ENCODE data around the gene ABHD6. TPM values are rescaled to one million over a fixed set of nuclear protein-coding genes. Genes with fewer than 3 reads are reported as not detected.
A peak's percentile ranks its signal among the peaks of the same experiment; 100 is the strongest.
"Not testable (repeated sequence)": the region's sequence is repeated elsewhere in the genome, so short reads cannot be mapped to it uniquely, and the experiment has no call there.

Gene ABHD6
- total and polyA plus RNA-seq, 8 donors: 4.3 to 22.8 (median 8.0) TPM

GRCh38 chr3:58261954-58262666 lies 24.5 kb downstream of the ABHD6 start:
- WGBS, 5 donors: 83 to 89% (median 88%) methylated on average over 3 of the region's 3 CpGs
- Histone ChIP-seq H3K9me3 (no peaks in the 10 kb centered on the region), H3K4me3 (no peak overlapping the region), H3K27me3 (no peaks in the 10 kb centered on the region), H3K4me1 (no peaks in the 10 kb centered on the region), H3K27ac (no peak overlapping the region), H3K36me3 (peaks cover 10 to 43% (median 39%) of the 10 kb centered on the region in 4 donors)
- no peak for TF ChIP-seq POLR2AphosphoS5 (IDR thresholded peaks at IDR 0.05)
- TF ChIP-seq, protein P1, sequence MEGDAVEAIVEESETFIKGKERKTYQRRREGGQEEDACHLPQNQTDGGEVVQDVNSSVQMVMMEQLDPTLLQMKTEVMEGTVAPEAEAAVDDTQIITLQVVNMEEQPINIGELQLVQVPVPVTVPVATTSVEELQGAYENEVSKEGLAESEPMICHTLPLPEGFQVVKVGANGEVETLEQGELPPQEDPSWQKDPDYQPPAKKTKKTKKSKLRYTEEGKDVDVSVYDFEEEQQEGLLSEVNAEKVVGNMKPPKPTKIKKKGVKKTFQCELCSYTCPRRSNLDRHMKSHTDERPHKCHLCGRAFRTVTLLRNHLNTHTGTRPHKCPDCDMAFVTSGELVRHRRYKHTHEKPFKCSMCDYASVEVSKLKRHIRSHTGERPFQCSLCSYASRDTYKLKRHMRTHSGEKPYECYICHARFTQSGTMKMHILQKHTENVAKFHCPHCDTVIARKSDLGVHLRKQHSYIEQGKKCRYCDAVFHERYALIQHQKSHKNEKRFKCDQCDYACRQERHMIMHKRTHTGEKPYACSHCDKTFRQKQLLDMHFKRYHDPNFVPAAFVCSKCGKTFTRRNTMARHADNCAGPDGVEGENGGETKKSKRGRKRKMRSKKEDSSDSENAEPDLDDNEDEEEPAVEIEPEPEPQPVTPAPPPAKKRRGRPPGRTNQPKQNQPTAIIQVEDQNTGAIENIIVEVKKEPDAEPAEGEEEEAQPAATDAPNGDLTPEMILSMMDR (IDR thresholded peaks at IDR 0.05): no peak
- TF ChIP-seq POLR2A (IDR thresholded peaks at IDR 0.05): no peak
- no peak for TF ChIP-seq EP300 (IDR thresholded peaks at IDR 0.05)
- intact Hi-C loops (cut with DNase I; ENCODE audit: low total_unique reads): no loop called here
- no peak for DNase-seq

DNA sequence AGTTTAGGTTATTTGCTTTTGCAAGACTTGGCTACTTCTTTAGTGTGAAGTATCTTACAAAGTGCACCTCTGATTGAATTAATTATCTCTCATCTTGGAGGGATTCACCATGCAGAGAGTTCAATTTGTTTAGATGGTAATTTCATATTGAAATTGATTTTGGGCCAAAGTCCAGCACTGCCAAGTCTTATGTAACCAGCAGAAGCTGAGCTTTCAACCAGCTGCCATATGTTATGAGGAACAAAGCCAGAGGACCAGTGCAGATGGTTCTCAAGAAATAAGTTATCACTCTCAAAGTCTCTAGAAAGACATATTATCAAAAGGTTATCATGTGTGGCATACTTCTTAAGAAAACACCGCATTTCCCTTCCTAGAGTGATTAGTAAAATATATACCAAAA lies 29.0 kb downstream of the ABHD6 start:
- intact Hi-C loops (cut with DNase I; ENCODE audit: low total_unique reads): no loop called here
- 46 to 80% (median 59%) methylated on average over 1 of the region's 1 CpG for WGBS, 5 donors
- no peaks in the 10 kb centered on the region for H3K4me1 ChIP-seq
- H3K36me3 ChIP-seq: peaks cover 0 to 47% (median 43%) of the 10 kb centered on the region in 4 donors
- TF ChIP-seq, protein P1 (IDR thresholded peaks at IDR 0.05): no peak
- no peak for TF ChIP-seq POLR2AphosphoS5 (IDR thresholded peaks at IDR 0.05)
- TF ChIP-seq POLR2A (IDR thresholded peaks at IDR 0.05): no peak
- TF ChIP-seq EP300 (IDR thresholded peaks at IDR 0.05): no peak
- H3K9me3 ChIP-seq: no peaks in the 10 kb centered on the region
- no peaks in the 10 kb centered on the region for H3K27me3 ChIP-seq
- no peak overlapping the region for H3K4me3 ChIP-seq
- DNase-seq: peak in 1 of 2 donors; percentile 41
- H3K27ac ChIP-seq: no peak overlapping the region

- DNase-seq; H3K4me3 ChIP-seq; H3K27ac ChIP-seq; intact Hi-C loops (cut with DNase I; ENCODE audit: low total_unique reads); H3K4me1 ChIP-seq; H3K27me3 ChIP-seq; H3K9me3 ChIP-seq: not testable (repeated sequence)
- H3K36me3 ChIP-seq: peaks cover 0 to 47% (median 43%) of the 10 kb centered on the region in 4 donors
- 88 to 100% (median 96%) methylated on average over 1 of the region's 1 CpG for WGBS, 5 donors
Observed at GRCh38 chr3:58267543-58267942, 30.0 kb downstream of the ABHD6 start.

GRCh38 chr3:58269356-58269755 lies 31.8 kb downstream of the ABHD6 start:
- DNase-seq: no peak
- H3K36me3 ChIP-seq: peaks cover 0 to 58% (median 49%) of the 10 kb centered on the region in 4 donors
- no peak overlapping the region for H3K4me3 ChIP-seq
- 80 to 100% (median 96%) methylated on average over 1 to 2 of the region's 2 CpGs for WGBS, 5 donors
- peaks cover 0 to 5% (median 2%) of the 10 kb centered on the region in 4 donors for H3K4me1 ChIP-seq
- intact Hi-C loops (cut with DNase I; ENCODE audit: low total_unique reads): no loop called here
- TF ChIP-seq POLR2AphosphoS5 (IDR thresholded peaks at IDR 0.05): no peak
- no peaks in the 10 kb centered on the region for H3K27me3 ChIP-seq
- H3K9me3 ChIP-seq: no peaks in the 10 kb centered on the region
- no peak overlapping the region for H3K27ac ChIP-seq

- Histone ChIP-seq H3K27ac (no peak overlapping the region), H3K27me3 (no peaks in the 10 kb centered on the region), H3K9me3 (no peaks in the 10 kb centered on the region), H3K36me3 (peaks cover 6 to 69% (median 59%) of the 10 kb centered on the region in 4 donors), H3K4me1 (peaks cover 0 to 5% (median 2%) of the 10 kb centered on the region in 4 donors), H3K4me3 (no peak overlapping the region)
- no peak for DNase-seq
- TF ChIP-seq POLR2AphosphoS5 (IDR thresholded peaks at IDR 0.05): no peak
- TF ChIP-seq, protein P1 (IDR thresholded peaks at IDR 0.05): no peak
- no peak for TF ChIP-seq EP300 (IDR thresholded peaks at IDR 0.05)
- no peak for TF ChIP-seq POLR2A (IDR thresholded peaks at IDR 0.05)
- 88 to 98% (median 96%) methylated on average over 2 of the region's 2 CpGs for WGBS, 5 donors
- intact Hi-C loops (cut with DNase I; ENCODE audit: low total_unique reads): no loop called here
Observed at GRCh38 chr3:58270485-58270884, 32.9 kb downstream of the ABHD6 start.
